K562 (cell line): ENCODE data around the gene WBP1. TPM values are rescaled to one million over a fixed set of nuclear protein-coding genes. Genes with fewer than 3 reads are reported as not detected.

Source experiments
- ARID2 ChIP-seq: fragments of 450-650 bp; IDR thresholded peaks from 2 replicates; pipeline ENCODE4 v1.6.1; 2017; ENCODE audit warnings: antibody characterized with exemption, mild to moderate bottlenecking
- BRCA1 ChIP-seq, 2 experiments: fragments of 450-650 bp in 1 of 2; sonication (generic) in 1 of 2; formaldehyde crosslinking in 1 of 2; IDR thresholded peaks; 2 replicates each; pipeline versions ENCODE4 v1.5.0 to v1.6.1; 2017 to 2020; ENCODE audit warnings: mild to moderate bottlenecking in 1 of 2, missing genetic modification reagents in 1 of 2
- CREB1 ChIP-seq, 2 experiments: sonication (generic) in 1 of 2; formaldehyde crosslinking in 1 of 2; IDR thresholded peaks; 2 replicates each; pipeline versions ENCODE4 v1.6.1 to v1.8.0; 2012 to 2022; ENCODE audit warnings: inconsistent platforms in 1 of 2, mild to moderate bottlenecking in 1 of 2, missing genetic modification reagents in 1 of 2, moderate library complexity in 1 of 2
- CSDE1 ChIP-seq, 2 experiments: fragments of 450-650 bp; IDR thresholded peaks; 2 replicates each; pipeline ENCODE4 v1.6.1; 2016; ENCODE audit warnings: mild to moderate bottlenecking in 1 of 2
- E2F6 ChIP-seq, 2 experiments: IDR thresholded peaks; 2 replicates each; pipeline ENCODE4 v1.6.1; 2011; ENCODE audit warnings: borderline replicate concordance in 1 of 2, control low read depth in 1 of 2, low read depth in 1 of 2, low read length in 1 of 2, mild to moderate bottlenecking in 1 of 2, mixed read lengths in 1 of 2, moderate library complexity in 1 of 2; ENCODE audit not compliant: insufficient read depth in 1 of 2, insufficient read length in 1 of 2, poor library complexity in 1 of 2, severe bottlenecking in 1 of 2; ENCODE audit errors: extremely low read depth in 1 of 2
- MBD2 ChIP-seq: sonication (generic); IDR thresholded peaks from 2 replicates; pipeline ENCODE4 v1.6.1; 2016; ENCODE audit warnings: low read depth, borderline replicate concordance
- MYC ChIP-seq, 2 experiments: fragments of 250-450 bp in 1 of 2; sonication (Bioruptor Pico) in 1 of 2; IDR thresholded peaks; 2 replicates each; pipeline versions ENCODE4 v1.5.1 to v1.6.1; 2012 to 2021; ENCODE audit warnings: low read depth in 2 of 2, borderline replicate concordance in 1 of 2, improper control_type of control experiment in 1 of 2, low read length in 1 of 2, mild to moderate bottlenecking in 1 of 2, moderate library complexity in 1 of 2
- NR1H2 ChIP-seq: sonication (generic); formaldehyde crosslinking; IDR thresholded peaks from 2 replicates; pipeline ENCODE4 v1.4.0; 2020; ENCODE audit warnings: mild to moderate bottlenecking, missing genetic modification reagents
- PURB ChIP-seq: sonication (generic); formaldehyde crosslinking; IDR thresholded peaks from 2 replicates; pipeline ENCODE4 v1.9.0; 2021; ENCODE audit warnings: low read depth, mild to moderate bottlenecking, missing genetic modification reagents
- RBFOX2 ChIP-seq: fragments of 200-400 bp; formaldehyde crosslinking; IDR thresholded peaks from 2 replicates; pipeline ENCODE4 v1.6.1; 2017; ENCODE audit warnings: low read depth, mild to moderate bottlenecking, low read length, moderate library complexity
- RBM25 ChIP-seq: fragments of 200-400 bp; formaldehyde crosslinking; IDR thresholded peaks from 2 replicates; pipeline ENCODE4 v1.6.1; 2018; ENCODE audit warnings: low read length, low read depth, moderate library complexity; ENCODE audit not compliant: severe bottlenecking
- SAFB ChIP-seq: fragments of 200-400 bp; formaldehyde crosslinking; IDR thresholded peaks from 2 replicates; pipeline ENCODE4 v1.6.1; 2017; ENCODE audit warnings: low read depth, low read length, borderline replicate concordance
- SMAD3 ChIP-seq: fragments of 450-650 bp; formaldehyde crosslinking; conservative IDR thresholded peaks from 2 replicates; pipeline ENCODE4 v1.4.0; 2020; ENCODE audit warnings: mild to moderate bottlenecking
- SP1 ChIP-seq: sonication (generic); formaldehyde crosslinking; IDR thresholded peaks from 2 replicates; pipeline ENCODE4 v1.8.1; 2022; ENCODE audit warnings: mild to moderate bottlenecking, missing genetic modification reagents
- SRSF7 ChIP-seq: fragments of 200-400 bp; formaldehyde crosslinking; optimal IDR thresholded peaks from 2 replicates; pipeline ENCODE3; 2017; ENCODE audit warnings: mild to moderate bottlenecking, low read depth, low read length
- TAL1 ChIP-seq: fragments of 450-650 bp; IDR thresholded peaks from 2 replicates; pipeline ENCODE4 v1.6.1; 2016; ENCODE audit warnings: mild to moderate bottlenecking
- XRCC5 ChIP-seq: fragments of 200-400 bp; formaldehyde crosslinking; IDR thresholded peaks from 2 replicates; pipeline ENCODE4 v1.6.1; 2017; ENCODE audit warnings: low read depth, mild to moderate bottlenecking, low read length
- ZBTB33 ChIP-seq: sonication (generic); formaldehyde crosslinking; IDR thresholded peaks from 2 replicates; pipeline ENCODE4 v1.8.1; 2023; ENCODE audit warnings: mild to moderate bottlenecking, missing genetic modification reagents
- ZFX ChIP-seq: sonication (generic); formaldehyde crosslinking; IDR thresholded peaks from 2 replicates; pipeline ENCODE4 v1.8.0; 2022; ENCODE audit warnings: mild to moderate bottlenecking, missing genetic modification reagents, moderate library complexity
- ZNF165 ChIP-seq: fragments of 250-450 bp; sonication (Bioruptor Pico); IDR thresholded peaks from 2 replicates; pipeline ENCODE4 v1.4.0; 2020; ENCODE audit warnings: borderline replicate concordance
- ZNF232 ChIP-seq: sonication (generic); formaldehyde crosslinking; IDR thresholded peaks from 2 replicates; pipeline ENCODE4 v1.8.0; 2022; ENCODE audit warnings: mild to moderate bottlenecking, missing genetic modification reagents
- ZNF639 ChIP-seq, 2 experiments: fragments of 200-800 bp in 1 of 2; sonication (Bioruptor generic) in 1 of 2; sonication (generic) in 1 of 2; formaldehyde crosslinking in 1 of 2; IDR thresholded peaks in 1 of 2; conservative IDR thresholded peaks in 1 of 2; 2 replicates each; pipeline versions ENCODE4 v1.5.0 to v1.6.1; 2016 to 2020; ENCODE audit warnings: missing compliant biosample characterization in 1 of 2, missing genetic modification characterization in 1 of 2, missing genetic modification reagents in 1 of 2
- polyA plus RNA-seq, 8 experiments: library from polyadenylated mRNA; depleted of rRNA in 4 of 8; stranded (reverse) in 5 of 8; unstranded in 3 of 8; fragments of >200 nt; fragmentation: Nextera tagmentation in 2 of 8; fragmentation: Illumina TruSeq in 1 of 8; extraction: Ambion mirVana in 2 of 8; extraction: Trizol in 1 of 8; gene quantifications; 2 replicates each; pipeline versions ENCODE4 v1.2.1 to v1.2.3, GENCODE V29; 2011 to 2014; ENCODE audit warnings: inconsistent platforms in 1 of 8, missing spikeins in 1 of 8
- total RNA-seq, 7 experiments: library from RNA; depleted of rRNA in 6 of 7; stranded (reverse); fragments of >200 nt in 6 of 7; fragmentation: Illumina TruSeq in 2 of 7; extraction: Trizol in 2 of 7; gene quantifications; 2 replicates each; pipeline versions ENCODE4 v1.2.1 to v1.2.3, GENCODE V29; 2011 to 2021; ENCODE audit warnings: low replicate concordance in 1 of 7

WBP1 gene
- total and polyA plus RNA-seq, 9 of the 15 experiments (the other 6 are each of a cell fraction or from before 2014, with no cell fraction given) = 1.9 to 27.7 (median 14.2) TPM

- TF ChIP-seq SP1 (CRISPR knock-in tag) = peak; percentile 34; the same call in 1 of the 2 replicates
- TF ChIP-seq SAFB = no peak
- peak; percentile 58; the same call in 1 of the 2 replicates for TF ChIP-seq MBD2
- TF ChIP-seq ZFX (CRISPR knock-in tag) = peak; percentile 30; the same call in 1 of the 2 replicates
- peak; percentile 87 for TF ChIP-seq E2F6 (IDR thresholded peaks at IDR 0.05; ENCODE audit: borderline replicate concordance in 1 of 2, extremely low read depth in 1 of 2, insufficient read depth in 1 of 2, insufficient read length in 1 of 2, low read depth in 1 of 2, low read length in 1 of 2, poor library complexity in 1 of 2, severe bottlenecking in 1 of 2)
- 0 out of 2 replicates have a peak, but pooled peaks have one; percentile 11 for TF ChIP-seq XRCC5
- TF ChIP-seq BRCA1 (IDR thresholded peaks at IDR 0.05) = no peak
- TF ChIP-seq BRCA1 (CRISPR knock-in tag; IDR thresholded peaks at IDR 0.05) = no peak
- no peak for TF ChIP-seq SRSF7
- 0 out of 2 replicates have a peak, but pooled peaks have one; percentile 61 for TF ChIP-seq ZNF232
- no peak for TF ChIP-seq MYC (IDR thresholded peaks at IDR 0.05; ENCODE audit: low read depth, low read length)
- TF ChIP-seq MYC (CRISPR knock-in tag; IDR thresholded peaks at IDR 0.05; ENCODE audit: borderline replicate concordance, low read depth) = no peak
- TF ChIP-seq ZNF165 (CRISPR knock-in tag) = no peak
- peak in 1 of 2 experiments; percentile 95; a peak in 2 of 4 replicates for TF ChIP-seq CSDE1 (IDR thresholded peaks at IDR 0.05)
- TF ChIP-seq RBM25 = peak; percentile 78
- no peak for TF ChIP-seq CREB1 (IDR thresholded peaks at IDR 0.05)
- TF ChIP-seq CREB1 (CRISPR knock-in tag; IDR thresholded peaks at IDR 0.05) = peak; percentile 53; the same call in 1 of the 2 replicates
- TF ChIP-seq TAL1 = no peak
- peak; percentile 65 for TF ChIP-seq RBFOX2
- no peak for TF ChIP-seq SMAD3 (CRISPR knock-in tag)
- TF ChIP-seq ARID2 = no peak
- TF ChIP-seq NR1H2 (CRISPR knock-in tag) = no peak
- TF ChIP-seq PURB (CRISPR knock-in tag) = no peak
- TF ChIP-seq ZBTB33 = no peak
- no peak for TF ChIP-seq ZNF639 (CRISPR knock-in tag; conservative IDR thresholded peaks at IDR 0.05 in 1 of 2, IDR thresholded peaks at IDR 0.05 in 1 of 2)
Measured at GRCh38 chr2:74421221-74421870, 36.9 kb upstream of the WBP1 start, which contains the start of the genes C2orf81 and WDR54 (continued).
